GM23248 (cell line): ENCODE results near the gene UBE2H. TPM values are rescaled to one million over a fixed set of nuclear protein-coding genes. Genes with fewer than 3 reads are reported as not detected.
"Not testable (repeated sequence)": the region's sequence is repeated elsewhere in the genome, so short reads cannot be mapped to it uniquely, and the experiment has no call there.

Experiments
- DNase-seq: peaks from one replicate; pipeline ENCODE4 v3.0.0-alpha.2; 2015
- H2AFZ ChIP-seq: fragments of 200-600 bp; sonication (generic); 2 replicates; pipeline ENCODE4 v1.6.1; 2016; ENCODE audit warnings: antibody characterized with exemption
- H3F3A ChIP-seq: fragments of 200-600 bp; sonication (generic); 2 replicates; pipeline ENCODE4 v1.6.1; 2016; ENCODE audit warnings: mild to moderate bottlenecking, antibody characterized with exemption, mixed run types; ENCODE audit not compliant: insufficient read depth
- H3K27ac ChIP-seq: fragments of 200-600 bp; sonication (generic); 2 replicates; pipeline ENCODE4 v1.5.1; 2016; ENCODE audit warnings: mild to moderate bottlenecking
- H3K27me3 ChIP-seq: fragments of 200-600 bp; sonication (generic); replicated peaks from 2 replicates; pipeline ENCODE4 v1.6.1; 2016; ENCODE audit warnings: mild to moderate bottlenecking; ENCODE audit not compliant: insufficient read depth
- H3K36me3 ChIP-seq: fragments of 200-600 bp; sonication (generic); 2 replicates; pipeline ENCODE4 v1.6.1; 2016; ENCODE audit warnings: low read depth, mild to moderate bottlenecking
- H3K4me1 ChIP-seq: fragments of 200-600 bp; sonication (generic); 2 replicates; pipeline ENCODE4 v1.6.1; 2016; ENCODE audit warnings: mild to moderate bottlenecking; ENCODE audit not compliant: insufficient read depth
- H3K4me2 ChIP-seq: fragments of 200-600 bp; sonication (generic); one replicate; pipeline ENCODE4 v1.6.1; 2016; ENCODE audit warnings: mild to moderate bottlenecking; ENCODE audit not compliant: unreplicated experiment
- H3K4me3 ChIP-seq: fragments of 200-600 bp; sonication (generic); 2 replicates; pipeline ENCODE4 v1.5.1; 2016; ENCODE audit warnings: mild to moderate bottlenecking
- H3K79me2 ChIP-seq: fragments of 200-600 bp; sonication (generic); 2 replicates; pipeline ENCODE4 v1.6.1; 2016; ENCODE audit warnings: mild to moderate bottlenecking; ENCODE audit not compliant: insufficient read depth
- H3K9ac ChIP-seq: fragments of 200-600 bp; sonication (generic); 2 replicates; pipeline ENCODE4 v1.6.1; 2016; ENCODE audit warnings: mild to moderate bottlenecking
- H3K9me2 ChIP-seq: fragments of 200-600 bp; sonication (generic); 2 replicates; pipeline ENCODE4 v1.6.1; 2016; ENCODE audit warnings: mixed run types, mild to moderate bottlenecking, moderate library complexity; ENCODE audit not compliant: insufficient read depth
- H3K9me3 ChIP-seq: fragments of 200-600 bp; sonication (generic); one replicate; pipeline ENCODE4 v1.6.1; 2017; ENCODE audit warnings: low read depth
- H4K20me1 ChIP-seq: fragments of 200-600 bp; sonication (generic); 2 replicates; pipeline ENCODE4 v1.6.0; 2016; ENCODE audit not compliant: insufficient read depth
- EZH2 ChIP-seq: fragments of 200-600 bp; sonication (generic); IDR thresholded peaks from 2 replicates; pipeline ENCODE4 v1.6.1; 2018; ENCODE audit warnings: antibody characterized with exemption, mild to moderate bottlenecking; ENCODE audit not compliant: insufficient read depth, poor library complexity, severe bottlenecking
- EZH2phosphoT487 ChIP-seq: fragments of 200-600 bp; sonication (generic); IDR thresholded peaks from 2 replicates; pipeline ENCODE4 v1.6.1; 2018; ENCODE audit warnings: antibody characterized with exemption, moderate library complexity, mild to moderate bottlenecking, low read depth; ENCODE audit not compliant: insufficient read depth
- WGBS, 2 experiments: methylation state at CpG; one replicate each; pipeline ENCODE4 v1.1.6; 2015 to 2017; ENCODE audit warnings: low lambda C conversion rate in 2 of 2, low coverage in 1 of 2; ENCODE audit errors: missing lambda C conversion rate in 2 of 2; 5-methylcytosine and 5-hydroxymethylcytosine counted together
- in situ Hi-C: fragments of 300-500 bp; cut with MboI; formaldehyde crosslinking; loops from 2 replicates; pipeline ENCODE4 v1.15.0; 2020
- polyA plus RNA-seq: library from polyadenylated mRNA; unstranded; fragments of >200 nt; fragmentation: Nextera tagmentation; extraction: Ambion mirVana; gene quantifications from 2 replicates; pipeline ENCODE4 v1.2.1, GENCODE V29; 2016
- total RNA-seq: library from RNA; depleted of rRNA; stranded (reverse); fragments of >200 nt; shearing (Covaris generic); gene quantifications from 2 replicates; pipeline ENCODE4 v1.2.3, GENCODE V29; 2014

UBE2H gene
- total and polyA plus RNA-seq, 2 experiments from 2014 or later: 40.7 to 44.4 TPM

- Histone ChIP-seq H3K79me2 (no peaks in the 10 kb centered on the region), H3K9me2 (no peaks in the 10 kb centered on the region), H3K27ac (no peak overlapping the region), H3K9ac (no peak overlapping the region), H4K20me1 (no peaks in the 10 kb centered on the region), H3K4me2 (no peak overlapping the region), H3K36me3 (no peaks in the 10 kb centered on the region), H3K9me3 (no peaks in the 10 kb centered on the region), H3K27me3 (0 out of 2 replicates have a peak, but pooled peaks cover 3% of the 10 kb centered on the region), H2AFZ (no peak overlapping the region), H3F3A (no peaks in the 10 kb centered on the region), H3K4me3 (no peak overlapping the region), H3K4me1 (no peaks in the 10 kb centered on the region)
- TF ChIP-seq EZH2phosphoT487 (no peak), EZH2 (no peak)
- in situ Hi-C loops: no loop called here
- DNase-seq: no peak
- 81 to 82% methylated on average over 16 of the region's 16 CpGs for WGBS, 2 experiments
Observed at GRCh38 chr7:129798616-129799349, 154.0 kb downstream of the UBE2H start.

GRCh38 chr7:129797214-129797789, 155.5 kb downstream of the UBE2H start:
- H3K27me3 ChIP-seq: 0 out of 2 replicates have a peak, but pooled peaks cover 3% of the 10 kb centered on the region
- TF ChIP-seq EZH2phosphoT487: no peak
- no peak for TF ChIP-seq EZH2
- no peaks in the 10 kb centered on the region for H3F3A ChIP-seq
- no peaks in the 10 kb centered on the region for H3K79me2 ChIP-seq
- no peaks in the 10 kb centered on the region for H3K4me1 ChIP-seq
- 45 to 46% methylated on average over 5 to 7 of the region's 7 CpGs for WGBS, 2 experiments
- no peaks in the 10 kb centered on the region for H3K9me2 ChIP-seq
- DNase-seq: no peak
- no peak overlapping the region for H3K4me3 ChIP-seq
- no peak overlapping the region for H2AFZ ChIP-seq
- H3K27ac ChIP-seq: no peak overlapping the region
- H3K36me3 ChIP-seq: no peaks in the 10 kb centered on the region
- no peaks in the 10 kb centered on the region for H4K20me1 ChIP-seq
- no peaks in the 10 kb centered on the region for H3K9me3 ChIP-seq
- no peak overlapping the region for H3K9ac ChIP-seq
- H3K4me2 ChIP-seq: no peak overlapping the region
- in situ Hi-C loops: no loop called here

- no peak overlapping the region for H3K4me2 ChIP-seq
- H3K36me3 ChIP-seq: no peaks in the 10 kb centered on the region
- H3F3A ChIP-seq: no peaks in the 10 kb centered on the region
- H3K4me3 ChIP-seq: no peak overlapping the region
- H3K79me2 ChIP-seq: no peaks in the 10 kb centered on the region
- DNase-seq: no peak
- H3K9me3 ChIP-seq: no peaks in the 10 kb centered on the region
- 79 to 83% methylated on average over 8 to 9 of the region's 9 CpGs for WGBS, 2 experiments
- in situ Hi-C loops: no loop called here
- no peaks in the 10 kb centered on the region for H4K20me1 ChIP-seq
- no peak overlapping the region for H3K9ac ChIP-seq
- no peaks in the 10 kb centered on the region for H3K27me3 ChIP-seq
- TF ChIP-seq EZH2phosphoT487 (no peak), EZH2 (no peak)
- H3K9me2 ChIP-seq: no peaks in the 10 kb centered on the region
- H2AFZ ChIP-seq: no peak overlapping the region
- no peak overlapping the region for H3K27ac ChIP-seq
- no peaks in the 10 kb centered on the region for H3K4me1 ChIP-seq
Observed at GRCh38 chr7:129796186-129796775, 156.5 kb downstream of the UBE2H start.

- H3K36me3 ChIP-seq, in situ Hi-C loops, H3K9me2 ChIP-seq, H3F3A ChIP-seq, H3K27ac ChIP-seq, H3K9me3 ChIP-seq, H3K4me3 ChIP-seq, H3K79me2 ChIP-seq, H3K4me1 ChIP-seq, H4K20me1 ChIP-seq, H3K27me3 ChIP-seq, DNase-seq, H3K4me2 ChIP-seq, H3K9ac ChIP-seq, H2AFZ ChIP-seq: not testable (repeated sequence)
- WGBS, 2 experiments: 75 to 81% methylated on average over 9 of the region's 9 CpGs
Observed at GRCh38 chr7:129794461-129794860, 158.3 kb downstream of the UBE2H start.
